ENCODE data around the gene KCNIP1.

The KCNIP1 gene

GRCh38 chr5:170719551-170719950 is 215.7 kb downstream of the KCNIP1 start:
- DNase-seq (ENCODE audit: low read depth), result no peak

GRCh38 chr5:170720179-170720578 is 216.4 kb downstream of the KCNIP1 start:
- DNase-seq (ENCODE audit: low read depth), result no peak

GRCh38 chr5:170720984-170721383 is 217.2 kb downstream of the KCNIP1 start:
- no peak for DNase-seq (ENCODE audit: low read depth)

- DNase-seq (ENCODE audit: low read depth), result no peak
Observed at GRCh38 chr5:170721681-170722080, 217.9 kb downstream of the KCNIP1 start.

- DNase-seq (ENCODE audit: low read depth), result no peak
Observed at GRCh38 chr5:170722316-170722715, 218.5 kb downstream of the KCNIP1 start.

GRCh38 chr5:170731052-170731451 is 227.2 kb downstream of the KCNIP1 start:
- no peak for DNase-seq (ENCODE audit: low read depth)

- DNase-seq (ENCODE audit: low read depth), result no peak
Observed at GRCh38 chr5:170732685-170733084, 228.9 kb downstream of the KCNIP1 start.

GRCh38 chr5:170736966-170737365 is 233.1 kb downstream of the KCNIP1 start:
- DNase-seq (ENCODE audit: low read depth), result no peak

- no peak for DNase-seq (ENCODE audit: low read depth)
Observed at GRCh38 chr5:170737591-170737990, 233.8 kb downstream of the KCNIP1 start.

GRCh38 chr5:170738840-170739239 is 235.0 kb downstream of the KCNIP1 start:
- no peak for DNase-seq (ENCODE audit: low read depth)

- no peak for DNase-seq (ENCODE audit: low read depth)
Observed at GRCh38 chr5:170739446-170739845, 235.6 kb downstream of the KCNIP1 start.

GRCh38 chr5:170740551-170741205 is 236.9 kb downstream of the KCNIP1 start:
- DNase-seq (ENCODE audit: low read depth), result no peak

GRCh38 chr5:170741801-170742200 is 238.0 kb downstream of the KCNIP1 start:
- no peak for DNase-seq (ENCODE audit: low read depth)

- no peak for DNase-seq (ENCODE audit: low read depth)
Observed at GRCh38 chr5:170743876-170744212, 240.0 kb downstream of the KCNIP1 start.

GRCh38 chr5:170745481-170746071 is 241.8 kb downstream of the KCNIP1 start:
- no peak for DNase-seq (ENCODE audit: low read depth)

GRCh38 chr5:170746075-170746960 is 242.5 kb downstream of the KCNIP1 start:
- no peak for DNase-seq (ENCODE audit: low read depth)

GRCh38 chr5:170746961-170747340 is 243.1 kb downstream of the KCNIP1 start:
- no peak for DNase-seq (ENCODE audit: low read depth)

GRCh38 chr5:170747357-170747756 is 243.5 kb downstream of the KCNIP1 start:
- DNase-seq (ENCODE audit: low read depth), result no peak

GRCh38 chr5:170747851-170748250 is 244.0 kb downstream of the KCNIP1 start:
- no peak for DNase-seq (ENCODE audit: low read depth)

- DNase-seq (ENCODE audit: low read depth), result no peak
Observed at GRCh38 chr5:170748951-170749471, 245.2 kb downstream of the KCNIP1 start.

- DNase-seq (ENCODE audit: low read depth), result no peak
Observed at GRCh38 chr5:170749911-170750431, 246.2 kb downstream of the KCNIP1 start.

- no peak for DNase-seq (ENCODE audit: low read depth)
Observed at GRCh38 chr5:170750791-170751190, 247.0 kb downstream of the KCNIP1 start.

GRCh38 chr5:170751631-170752030 is 247.8 kb downstream of the KCNIP1 start:
- no peak for DNase-seq (ENCODE audit: low read depth)

Measured in activated T-helper 9 cell treated with anti-CD3 and anti-CD28 coated beads, Interleukin-2, amount 50 U/mL, for 16 hours (primary cell).